Choroid plexus epithelial cell (primary cell): ENCODE data around the gene SNRPA1.

Experiments used
- DNase-seq: peaks from one replicate; pipeline ENCODE4 v3.0.0-alpha.2; 2010; ENCODE audit warnings: low read depth
- H3K4me3 ChIP-seq: 2 replicates; pipeline ENCODE4 v1.5.1; 2011; ENCODE audit warnings: low read depth, mild to moderate bottlenecking, control low read depth, low read length, moderate library complexity
- CTCF ChIP-seq: conservative IDR thresholded peaks from 2 replicates; pipeline ENCODE4 v1.5.1; 2011; ENCODE audit warnings: low read depth, mild to moderate bottlenecking, control low read depth, inconsistent platforms, low read length, moderate library complexity

SNRPA1 gene

GRCh38 chr15:101329309-101329863 lies 34.3 kb upstream of the SNRPA1 start:
- DNase-seq = no peak
- no peak overlapping the region for H3K4me3 ChIP-seq

GRCh38 chr15:101328001-101328400 lies 33.0 kb upstream of the SNRPA1 start:
- no peak for DNase-seq
- H3K4me3 ChIP-seq = no peak overlapping the region
- no peak for TF ChIP-seq CTCF

More at GRCh38 chr15:101329309-101329863, 34.3 kb upstream of the SNRPA1 start:
- TF ChIP-seq CTCF = no peak

- DNase-seq = no peak
- no peak overlapping the region for H3K4me3 ChIP-seq
- TF ChIP-seq CTCF = no peak
Measured at GRCh38 chr15:101327147-101327740, 32.2 kb upstream of the SNRPA1 start.

- TF ChIP-seq CTCF = no peak
- no peak overlapping the region for H3K4me3 ChIP-seq
- no peak for DNase-seq
Measured at GRCh38 chr15:101326462-101327146, 31.6 kb upstream of the SNRPA1 start.

- H3K4me3 ChIP-seq = no peak overlapping the region
- no peak for TF ChIP-seq CTCF
- no peak for DNase-seq
Measured at GRCh38 chr15:101326026-101326315, 30.9 kb upstream of the SNRPA1 start.

GRCh38 chr15:101325263-101326025 lies 30.4 kb upstream of the SNRPA1 start:
- DNase-seq = no peak
- TF ChIP-seq CTCF = no peak
- H3K4me3 ChIP-seq = no peak overlapping the region
